Trophoblast cell (in vitro differentiated cells and primary cell): ENCODE measurements around the gene ABL2.

Experiments used
- DNase-seq, 2 donors: peaks; one replicate each; pipeline ENCODE4 v3.0.0-alpha.2; 2016
- H2AFZ ChIP-seq: 2 replicates; pipeline ENCODE4 v1.6.1; 2013; ENCODE audit warnings: low read length, moderate library complexity, mild to moderate bottlenecking; ENCODE audit not compliant: insufficient read depth, poor library complexity
- H2AK5ac ChIP-seq: 2 replicates; pipeline ENCODE4 v1.6.1; 2013; ENCODE audit warnings: mild to moderate bottlenecking, low read length
- H2BK120ac ChIP-seq: 2 replicates; pipeline ENCODE4 v1.6.1; 2013; ENCODE audit warnings: low read length, mild to moderate bottlenecking, moderate library complexity; ENCODE audit not compliant: insufficient read depth, poor library complexity
- H2BK12ac ChIP-seq: 2 replicates; pipeline ENCODE4 v1.6.1; 2013; ENCODE audit warnings: mild to moderate bottlenecking, low read length, moderate library complexity
- H2BK5ac ChIP-seq: 2 replicates; pipeline ENCODE4 v1.6.1; 2013; ENCODE audit warnings: low read length, low read depth, moderate library complexity, mild to moderate bottlenecking; ENCODE audit not compliant: poor library complexity
- H3K14ac ChIP-seq: 2 replicates; pipeline ENCODE4 v1.6.1; 2013; ENCODE audit warnings: mild to moderate bottlenecking, low read length
- H3K18ac ChIP-seq: 2 replicates; pipeline ENCODE4 v1.6.1; 2013; ENCODE audit warnings: mild to moderate bottlenecking, low read length
- H3K23ac ChIP-seq: 2 replicates; pipeline ENCODE4 v1.6.1; 2013; ENCODE audit warnings: low read length
- H3K27ac ChIP-seq: 2 replicates; pipeline ENCODE4 v1.5.1; 2013; ENCODE audit warnings: low read depth, mild to moderate bottlenecking, inconsistent platforms, low read length, moderate library complexity
- H3K27me3 ChIP-seq: 2 replicates; pipeline ENCODE4 v1.6.1; 2013; ENCODE audit warnings: inconsistent platforms, mild to moderate bottlenecking, low read length, moderate library complexity; ENCODE audit not compliant: insufficient read depth
- H3K36me3 ChIP-seq, 2 experiments: 1 replicate in 1 of 2; 2 replicates in 1 of 2; pipeline ENCODE4 v1.6.1; 2013; ENCODE audit warnings: low read length in 2 of 2, mild to moderate bottlenecking in 2 of 2, moderate library complexity in 1 of 2; ENCODE audit not compliant: insufficient read depth in 2 of 2, control insufficient read depth in 1 of 2
- H3K4ac ChIP-seq: 2 replicates; pipeline ENCODE4 v1.6.1; 2013; ENCODE audit warnings: low read depth, mild to moderate bottlenecking, low read length, moderate library complexity
- H3K4me1 ChIP-seq, 2 experiments: 1 replicate in 1 of 2; 2 replicates in 1 of 2; pipeline ENCODE4 v1.6.1; 2013; ENCODE audit warnings: low read length in 2 of 2, mild to moderate bottlenecking in 2 of 2, moderate library complexity in 1 of 2; ENCODE audit not compliant: insufficient read depth in 2 of 2, control insufficient read depth in 1 of 2
- H3K4me2 ChIP-seq: 2 replicates; pipeline ENCODE4 v1.6.1; 2013; ENCODE audit warnings: inconsistent platforms, mild to moderate bottlenecking, low read length, moderate library complexity
- H3K4me3 ChIP-seq: 2 replicates; pipeline ENCODE4 v1.5.1; 2013; ENCODE audit warnings: mild to moderate bottlenecking, low read depth, low read length, inconsistent platforms
- H3K79me1 ChIP-seq: one replicate; pipeline ENCODE4 v1.6.1; 2013; ENCODE audit warnings: low read length
- H3K79me2 ChIP-seq: 2 replicates; pipeline ENCODE4 v1.6.1; 2013; ENCODE audit warnings: low read length, mild to moderate bottlenecking; ENCODE audit not compliant: control insufficient read depth, insufficient read depth, poor library complexity
- H3K9ac ChIP-seq: 2 replicates; pipeline ENCODE4 v1.6.1; 2013; ENCODE audit warnings: mild to moderate bottlenecking, low read length
- H3K9me3 ChIP-seq: 2 replicates; pipeline ENCODE4 v1.6.1; 2013; ENCODE audit warnings: low read depth, mild to moderate bottlenecking, control low read depth, inconsistent platforms, low read length; ENCODE audit not compliant: insufficient read depth
- H4K12ac ChIP-seq: 2 replicates; pipeline ENCODE4 v1.6.1; 2013; ENCODE audit warnings: low read depth, mild to moderate bottlenecking, low read length, moderate library complexity
- H4K8ac ChIP-seq: 2 replicates; pipeline ENCODE4 v1.6.1; 2013; ENCODE audit warnings: low read depth, mild to moderate bottlenecking, low read length, moderate library complexity
- H4K91ac ChIP-seq: one replicate; pipeline ENCODE4 v1.6.1; 2013; ENCODE audit warnings: low read depth, mild to moderate bottlenecking, low read length, moderate library complexity
- WGBS: extraction: QIAGEN DNeasy Blood & Tissue Kit; methylation state at CpG from one replicate; pipeline ENCODE4 v1.1.7; 2013; ENCODE audit warnings: missing lambda C conversion rate; ENCODE audit not compliant: insufficient read length, insufficient coverage; ENCODE audit errors: extremely low coverage; 5-methylcytosine and 5-hydroxymethylcytosine counted together

Gene ABL2

DNA sequence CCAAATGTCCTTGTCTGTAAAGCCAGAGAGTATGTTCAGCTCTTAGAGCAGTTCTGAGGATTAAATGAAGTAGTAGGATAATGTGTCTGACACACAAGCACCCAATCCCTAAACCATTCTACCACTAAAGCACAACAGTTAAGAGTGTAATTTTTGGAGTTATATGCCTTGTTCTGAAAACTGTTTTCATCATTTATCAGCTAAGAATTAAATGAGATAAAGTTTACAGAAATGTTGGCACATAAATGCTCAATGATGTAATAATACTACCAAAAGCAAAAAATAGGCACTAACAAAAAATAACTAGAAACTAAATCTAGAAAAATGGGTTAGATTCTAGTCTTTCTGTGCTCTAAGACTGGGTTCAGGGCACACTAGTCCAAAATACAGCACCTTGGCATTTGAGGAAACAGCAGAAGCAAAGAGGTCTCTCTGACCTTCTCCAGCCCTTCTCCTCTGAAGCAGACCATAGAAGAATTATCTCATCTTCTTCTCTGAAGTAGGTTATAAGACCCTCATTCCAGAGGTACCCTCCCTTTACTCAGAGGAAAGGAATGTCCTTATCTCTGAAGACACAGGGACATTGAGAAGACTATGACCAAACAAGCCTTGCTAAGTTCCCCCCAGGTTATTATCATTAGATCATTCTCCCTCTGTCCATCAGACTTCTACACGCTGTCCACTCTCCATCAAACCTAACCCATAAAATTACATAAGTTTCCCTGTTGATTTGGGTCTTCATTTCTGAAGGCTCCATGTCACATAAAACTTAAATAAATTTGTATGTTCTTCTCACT is 20.6 kb downstream of the ABL2 start:
- no CpG with 5 or more reads among the region's 1 CpG for WGBS
- Histone ChIP-seq H3K23ac (no peak overlapping the region), H3K27me3 (no peaks in the 10 kb centered on the region), H2AFZ (no peak overlapping the region), H3K14ac (no peak overlapping the region), H4K12ac (no peak overlapping the region), H3K79me2 (no peaks in the 10 kb centered on the region), H2AK5ac (no peak overlapping the region), H4K91ac (no peak overlapping the region), H3K4me1 (peaks cover 0 to 4% of the 10 kb centered on the region in 2 experiments), H3K9ac (no peak overlapping the region), H3K79me1 (no peaks in the 10 kb centered on the region), H3K9me3 (no peaks in the 10 kb centered on the region), H2BK120ac (no peak overlapping the region), H3K27ac (no peak overlapping the region), H3K4ac (no peak overlapping the region), H2BK5ac (no peak overlapping the region), H2BK12ac (no peak overlapping the region), H3K18ac (no peak overlapping the region), H4K8ac (no peak overlapping the region), H3K36me3 (no peaks in the 10 kb centered on the region), H3K4me3 (no peak overlapping the region), H3K4me2 (no peak overlapping the region)
- no peak for DNase-seq

- peaks cover 0 to 4% of the 10 kb centered on the region in 2 experiments for H3K4me1 ChIP-seq
- no CpG with 5 or more reads among the region's 3 CpGs for WGBS
- H2AFZ ChIP-seq: no peak overlapping the region
Observed at GRCh38 chr1:179206812-179207211, 22.7 kb downstream of the ABL2 start.

DNA sequence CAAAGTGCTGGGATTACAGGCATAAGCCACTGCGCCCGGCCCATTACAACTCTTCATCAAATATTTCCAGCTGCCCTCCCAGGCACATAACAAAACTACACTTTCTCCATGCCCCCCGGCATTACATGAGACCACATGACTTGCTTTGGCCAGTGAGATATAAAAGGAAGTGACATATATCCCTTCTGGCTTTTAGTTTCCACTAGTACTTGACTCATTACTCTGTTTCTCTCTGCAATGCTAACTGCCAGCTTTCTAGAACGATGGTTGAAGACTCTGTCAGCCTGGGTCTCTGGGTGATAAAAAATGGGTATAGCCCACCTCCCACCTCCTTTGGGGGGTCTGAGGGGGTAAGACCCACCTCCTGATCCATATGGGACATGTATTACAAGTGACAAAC is 24.2 kb downstream of the ABL2 start:
- no peak overlapping the region for H4K91ac ChIP-seq
- no peak overlapping the region for H3K4me3 ChIP-seq

More at GRCh38 chr1:179206812-179207211, 22.7 kb downstream of the ABL2 start:
- Histone ChIP-seq H4K91ac (no peak overlapping the region), H2AK5ac (no peak overlapping the region), H3K36me3 (no peaks in the 10 kb centered on the region), H3K4me3 (no peak overlapping the region), H3K4me2 (no peak overlapping the region), H3K9ac (no peak overlapping the region), H3K9me3 (no peaks in the 10 kb centered on the region), H3K27ac (no peak overlapping the region), H3K18ac (no peak overlapping the region), H3K23ac (no peak overlapping the region), H3K27me3 (no peaks in the 10 kb centered on the region), H3K14ac (no peak overlapping the region), H3K4ac (no peak overlapping the region), H2BK5ac (no peak overlapping the region), H3K79me2 (no peaks in the 10 kb centered on the region), H4K8ac (no peak overlapping the region), H2BK12ac (no peak overlapping the region), H2BK120ac (no peak overlapping the region), H4K12ac (no peak overlapping the region), H3K79me1 (no peaks in the 10 kb centered on the region)
- no peak for DNase-seq

GRCh38 chr1:179202161-179202560 is 27.3 kb downstream of the ABL2 start:
- Histone ChIP-seq H3K79me1 (no peaks in the 10 kb centered on the region), H2BK5ac (no peak overlapping the region), H2BK120ac (no peak overlapping the region), H4K12ac (no peak overlapping the region), H3K9ac (no peak overlapping the region), H3K27ac (no peak overlapping the region), H3K4me3 (no peak overlapping the region), H4K91ac (no peak overlapping the region), H2BK12ac (no peak overlapping the region), H2AFZ (no peak overlapping the region), H3K23ac (no peak overlapping the region), H3K18ac (no peak overlapping the region), H3K36me3 (no peaks in the 10 kb centered on the region), H2AK5ac (no peak overlapping the region), H3K27me3 (no peaks in the 10 kb centered on the region), H3K9me3 (no peaks in the 10 kb centered on the region), H3K79me2 (no peaks in the 10 kb centered on the region), H3K14ac (no peak overlapping the region), H3K4ac (no peak overlapping the region), H3K4me1 (no peaks in the 10 kb centered on the region), H3K4me2 (no peak overlapping the region), H4K8ac (no peak overlapping the region)
- WGBS: no CpG with 5 or more reads among the region's 1 CpG
- no peak for DNase-seq

More for the DNA sequence above, 24.2 kb downstream of the ABL2 start:
- Histone ChIP-seq H3K4ac (no peak overlapping the region), H3K27me3 (no peaks in the 10 kb centered on the region), H3K27ac (no peak overlapping the region), H3K18ac (no peak overlapping the region), H3K79me1 (no peaks in the 10 kb centered on the region), H3K4me2 (no peak overlapping the region), H3K9ac (no peak overlapping the region), H3K23ac (no peak overlapping the region), H2BK120ac (no peak overlapping the region), H4K12ac (no peak overlapping the region), H4K8ac (no peak overlapping the region), H2AK5ac (no peak overlapping the region), H2BK5ac (no peak overlapping the region), H2AFZ (no peak overlapping the region), H3K9me3 (no peaks in the 10 kb centered on the region), H3K36me3 (no peaks in the 10 kb centered on the region), H3K79me2 (no peaks in the 10 kb centered on the region), H2BK12ac (no peak overlapping the region), H3K14ac (no peak overlapping the region), H3K4me1 (peaks cover 0 to 4% of the 10 kb centered on the region in 2 experiments)
- DNase-seq: no peak
- WGBS: no CpG with 5 or more reads among the region's 4 CpGs
